ENCODE results near the gene UGCG.

DNA sequence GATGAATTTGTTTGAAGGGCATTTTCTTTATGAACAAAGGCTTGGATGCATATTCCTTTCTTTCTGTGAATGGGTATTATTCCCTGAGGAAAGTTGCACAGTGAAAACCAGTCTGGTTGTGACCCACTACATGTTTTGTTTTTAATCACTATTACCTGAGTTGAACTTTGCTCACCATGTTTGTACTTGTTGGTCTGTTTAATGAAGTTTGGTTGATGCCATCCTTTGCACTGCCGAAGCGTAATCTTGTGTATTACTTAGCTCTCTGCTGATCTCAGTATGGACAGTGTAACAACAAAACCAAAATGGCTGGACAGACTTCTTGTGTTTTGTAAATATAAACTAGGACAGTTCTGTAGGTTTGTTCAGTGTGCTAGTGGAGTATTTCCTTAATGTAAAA lies 38.1 kb downstream of the UGCG start:
- TF ChIP-seq MEF2A (IDR thresholded peaks at IDR 0.05; ENCODE audit: insufficient read depth, low read depth, low read length) (no peak), EP300 (IDR thresholded peaks at IDR 0.05; ENCODE audit: borderline replicate concordance in 1 of 2, control insufficient read depth in 1 of 2, low read depth in 2 of 2, low read length in 2 of 2) (no peak), RFX5 (IDR thresholded peaks at IDR 0.05; ENCODE audit: low read depth, low read length) (no peak), CREB1 (IDR thresholded peaks at IDR 0.05; ENCODE audit: low read depth) (no peak), POLR2A (IDR thresholded peaks at IDR 0.05; ENCODE audit: low read depth, low read length) (no peak), DPF2 (IDR thresholded peaks at IDR 0.05) (no peak), POLR2AphosphoS5 (IDR thresholded peaks at IDR 0.05; ENCODE audit: low read length) (no peak), CREM (IDR thresholded peaks at IDR 0.05; ENCODE audit: low read depth) (no peak), CHD2 (IDR thresholded peaks at IDR 0.05; ENCODE audit: borderline replicate concordance, low read depth, low read length) (no peak)
- TF ChIP-seq, protein P1, sequence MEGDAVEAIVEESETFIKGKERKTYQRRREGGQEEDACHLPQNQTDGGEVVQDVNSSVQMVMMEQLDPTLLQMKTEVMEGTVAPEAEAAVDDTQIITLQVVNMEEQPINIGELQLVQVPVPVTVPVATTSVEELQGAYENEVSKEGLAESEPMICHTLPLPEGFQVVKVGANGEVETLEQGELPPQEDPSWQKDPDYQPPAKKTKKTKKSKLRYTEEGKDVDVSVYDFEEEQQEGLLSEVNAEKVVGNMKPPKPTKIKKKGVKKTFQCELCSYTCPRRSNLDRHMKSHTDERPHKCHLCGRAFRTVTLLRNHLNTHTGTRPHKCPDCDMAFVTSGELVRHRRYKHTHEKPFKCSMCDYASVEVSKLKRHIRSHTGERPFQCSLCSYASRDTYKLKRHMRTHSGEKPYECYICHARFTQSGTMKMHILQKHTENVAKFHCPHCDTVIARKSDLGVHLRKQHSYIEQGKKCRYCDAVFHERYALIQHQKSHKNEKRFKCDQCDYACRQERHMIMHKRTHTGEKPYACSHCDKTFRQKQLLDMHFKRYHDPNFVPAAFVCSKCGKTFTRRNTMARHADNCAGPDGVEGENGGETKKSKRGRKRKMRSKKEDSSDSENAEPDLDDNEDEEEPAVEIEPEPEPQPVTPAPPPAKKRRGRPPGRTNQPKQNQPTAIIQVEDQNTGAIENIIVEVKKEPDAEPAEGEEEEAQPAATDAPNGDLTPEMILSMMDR (IDR thresholded peaks at IDR 0.05 in 2 of 3, conservative IDR thresholded peaks at IDR 0.05 in 1 of 3; ENCODE audit: control insufficient read depth in 2 of 3, extremely low read depth in 1 of 3, insufficient read depth in 1 of 3, low read depth in 3 of 3, low read length in 3 of 3): no peak
- TF ChIP-seq, protein P2, sequence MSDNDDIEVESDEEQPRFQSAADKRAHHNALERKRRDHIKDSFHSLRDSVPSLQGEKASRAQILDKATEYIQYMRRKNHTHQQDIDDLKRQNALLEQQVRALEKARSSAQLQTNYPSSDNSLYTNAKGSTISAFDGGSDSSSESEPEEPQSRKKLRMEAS (IDR thresholded peaks at IDR 0.05; ENCODE audit: low read depth, low read length): no peak
- TF ChIP-seq, protein P3, sequence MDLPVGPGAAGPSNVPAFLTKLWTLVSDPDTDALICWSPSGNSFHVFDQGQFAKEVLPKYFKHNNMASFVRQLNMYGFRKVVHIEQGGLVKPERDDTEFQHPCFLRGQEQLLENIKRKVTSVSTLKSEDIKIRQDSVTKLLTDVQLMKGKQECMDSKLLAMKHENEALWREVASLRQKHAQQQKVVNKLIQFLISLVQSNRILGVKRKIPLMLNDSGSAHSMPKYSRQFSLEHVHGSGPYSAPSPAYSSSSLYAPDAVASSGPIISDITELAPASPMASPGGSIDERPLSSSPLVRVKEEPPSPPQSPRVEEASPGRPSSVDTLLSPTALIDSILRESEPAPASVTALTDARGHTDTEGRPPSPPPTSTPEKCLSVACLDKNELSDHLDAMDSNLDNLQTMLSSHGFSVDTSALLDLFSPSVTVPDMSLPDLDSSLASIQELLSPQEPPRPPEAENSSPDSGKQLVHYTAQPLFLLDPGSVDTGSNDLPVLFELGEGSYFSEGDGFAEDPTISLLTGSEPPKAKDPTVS (IDR thresholded peaks at IDR 0.05; ENCODE audit: low read depth, low read length): no peak

All from GM12878 (cell line).